K562 (cell line): ENCODE results near the gene PPP3CB. TPM values are rescaled to one million over a fixed set of nuclear protein-coding genes. Genes with fewer than 3 reads are reported as not detected.

ENCODE experiments used
- CSDE1 ChIP-seq, 2 experiments: fragments of 450-650 bp; IDR thresholded peaks; 2 replicates each; pipeline ENCODE4 v1.6.1; 2016; ENCODE audit warnings: mild to moderate bottlenecking in 1 of 2
- E2F6 ChIP-seq, 2 experiments: IDR thresholded peaks; 2 replicates each; pipeline ENCODE4 v1.6.1; 2011; ENCODE audit warnings: borderline replicate concordance in 1 of 2, control low read depth in 1 of 2, low read depth in 1 of 2, low read length in 1 of 2, mild to moderate bottlenecking in 1 of 2, mixed read lengths in 1 of 2, moderate library complexity in 1 of 2; ENCODE audit not compliant: insufficient read depth in 1 of 2, insufficient read length in 1 of 2, poor library complexity in 1 of 2, severe bottlenecking in 1 of 2; ENCODE audit errors: extremely low read depth in 1 of 2
- ELF4 ChIP-seq: fragments of 450-650 bp; formaldehyde crosslinking; IDR thresholded peaks from 2 replicates; pipeline ENCODE4 v1.4.0; 2022; ENCODE audit warnings: missing genetic modification characterization
- EP300 ChIP-seq: IDR thresholded peaks from 2 replicates; pipeline ENCODE4 v1.6.1; 2012; ENCODE audit warnings: low read length, improper control_type of control experiment
- HES1 ChIP-seq: fragments of 450-650 bp; IDR thresholded peaks from 2 replicates; pipeline ENCODE4 v1.6.1; 2016; ENCODE audit warnings: low read depth, mild to moderate bottlenecking, moderate library complexity
- IFI16 ChIP-seq: fragments of 250-450 bp; sonication (Bioruptor Pico); IDR thresholded peaks from 2 replicates; pipeline ENCODE4 v2.1.2; 2022; ENCODE audit warnings: mild to moderate bottlenecking, inconsistent platforms
- MAX ChIP-seq: sonication (generic); formaldehyde crosslinking; IDR thresholded peaks from 2 replicates; pipeline ENCODE4 v1.9.0; 2022; ENCODE audit warnings: mild to moderate bottlenecking, missing genetic modification reagents
- NCOR1 ChIP-seq: fragments of 450-650 bp; IDR thresholded peaks from 2 replicates; pipeline ENCODE4 v1.6.1; 2016; ENCODE audit warnings: mild to moderate bottlenecking, moderate library complexity
- PHTF2 ChIP-seq: fragments of 250-450 bp; sonication (Bioruptor Pico); IDR thresholded peaks from 2 replicates; pipeline ENCODE4 v1.5.0; 2021; ENCODE audit warnings: mild to moderate bottlenecking
- POLR2AphosphoS5 ChIP-seq: IDR thresholded peaks from 2 replicates; pipeline ENCODE4 v1.6.1; 2011; ENCODE audit warnings: mild to moderate bottlenecking, low read depth, low read length, moderate library complexity; ENCODE audit not compliant: control insufficient read depth, insufficient read depth
- RBFOX2 ChIP-seq: fragments of 200-400 bp; formaldehyde crosslinking; IDR thresholded peaks from 2 replicates; pipeline ENCODE4 v1.6.1; 2017; ENCODE audit warnings: low read depth, mild to moderate bottlenecking, low read length, moderate library complexity
- TEAD2 ChIP-seq: fragments of 450-650 bp; IDR thresholded peaks from 2 replicates; pipeline ENCODE4 v1.6.1; 2016; ENCODE audit warnings: missing genetic modification characterization, control low read depth, missing compliant biosample characterization
- ZFP91 ChIP-seq: sonication (generic); formaldehyde crosslinking; IDR thresholded peaks from 2 replicates; pipeline ENCODE4 v1.8.0; 2022; ENCODE audit warnings: mild to moderate bottlenecking, missing genetic modification reagents
- ZNF318 ChIP-seq, 2 experiments: fragments of 450-650 bp; IDR thresholded peaks; 2 replicates each; pipeline ENCODE4 v1.6.1; 2016; ENCODE audit warnings: mild to moderate bottlenecking in 2 of 2, borderline replicate concordance in 1 of 2, low read depth in 1 of 2, moderate library complexity in 1 of 2
- polyA plus RNA-seq, 8 experiments: library from polyadenylated mRNA; depleted of rRNA in 4 of 8; stranded (reverse) in 5 of 8; unstranded in 3 of 8; fragments of >200 nt; fragmentation: Nextera tagmentation in 2 of 8; fragmentation: Illumina TruSeq in 1 of 8; extraction: Ambion mirVana in 2 of 8; extraction: Trizol in 1 of 8; gene quantifications; 2 replicates each; pipeline versions ENCODE4 v1.2.1 to v1.2.3, GENCODE V29; 2011 to 2014; ENCODE audit warnings: inconsistent platforms in 1 of 8, missing spikeins in 1 of 8
- total RNA-seq, 7 experiments: library from RNA; depleted of rRNA in 6 of 7; stranded (reverse); fragments of >200 nt in 6 of 7; fragmentation: Illumina TruSeq in 2 of 7; extraction: Trizol in 2 of 7; gene quantifications; 2 replicates each; pipeline versions ENCODE4 v1.2.1 to v1.2.3, GENCODE V29; 2011 to 2021; ENCODE audit warnings: low replicate concordance in 1 of 7

PPP3CB gene
- total and polyA plus RNA-seq, 9 of the 15 experiments (the other 6 are each of a cell fraction or from before 2014, with no cell fraction given): 9.6 to 27.6 (median 17.8) TPM

- no peak; the same call in 1 of the 2 replicates for TF ChIP-seq EP300
- TF ChIP-seq MAX (CRISPR knock-in tag): no peak
- TF ChIP-seq POLR2AphosphoS5: no peak
- TF ChIP-seq TEAD2 (tag): no peak
- TF ChIP-seq RBFOX2: no peak
- no peak for TF ChIP-seq ZNF318 (IDR thresholded peaks at IDR 0.05; ENCODE audit: borderline replicate concordance in 1 of 2, low read depth in 1 of 2)
- TF ChIP-seq HES1: no peak
- no peak for TF ChIP-seq CSDE1 (IDR thresholded peaks at IDR 0.05)
- TF ChIP-seq E2F6 (IDR thresholded peaks at IDR 0.05; ENCODE audit: borderline replicate concordance in 1 of 2, extremely low read depth in 1 of 2, insufficient read depth in 1 of 2, insufficient read length in 1 of 2, low read depth in 1 of 2, low read length in 1 of 2, poor library complexity in 1 of 2, severe bottlenecking in 1 of 2): no peak
- TF ChIP-seq PHTF2: no peak
- no peak for TF ChIP-seq IFI16 (CRISPR knock-in tag)
- TF ChIP-seq ELF4 (CRISPR knock-in tag): no peak
- no peak for TF ChIP-seq ZFP91 (CRISPR knock-in tag)
- TF ChIP-seq NCOR1: peak; percentile 31; the same call in 1 of the 2 replicates
Measured at GRCh38 chr10:73459683-73460314, 36.0 kb downstream of the PPP3CB start (continued).
